ENCODE data around the gene MYO5B.
"Not testable (repeated sequence)": the region's sequence is repeated elsewhere in the genome, so short reads cannot be mapped to it uniquely, and the experiment has no call there.

The MYO5B gene

DNA sequence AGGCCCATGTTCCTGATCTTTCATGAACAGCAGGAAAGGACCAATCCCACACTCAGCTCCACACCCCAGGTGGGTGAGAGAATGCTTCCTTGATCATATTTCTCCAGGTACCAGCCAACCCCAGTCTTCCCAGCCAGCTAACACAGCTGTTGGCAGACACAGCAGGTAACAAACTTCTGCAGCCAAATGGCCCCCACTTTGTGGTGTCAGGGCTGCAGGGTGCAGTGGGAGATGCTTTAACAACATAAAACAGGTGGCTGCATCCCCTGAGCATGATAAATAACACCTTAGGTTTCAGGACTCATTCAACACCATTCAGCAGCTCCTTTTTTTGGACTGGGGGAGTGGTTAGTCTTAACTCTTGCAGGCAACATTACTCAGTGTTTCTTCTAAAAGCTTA is 304.9 kb downstream of the MYO5B start:
- DNase-seq (ENCODE audit: insufficient read length, low spot score) (no peak), FAIRE-seq (no peak)
- TF ChIP-seq POLR2A (IDR thresholded peaks at IDR 0.05; ENCODE audit: low read depth, low read length): no peak

DNA sequence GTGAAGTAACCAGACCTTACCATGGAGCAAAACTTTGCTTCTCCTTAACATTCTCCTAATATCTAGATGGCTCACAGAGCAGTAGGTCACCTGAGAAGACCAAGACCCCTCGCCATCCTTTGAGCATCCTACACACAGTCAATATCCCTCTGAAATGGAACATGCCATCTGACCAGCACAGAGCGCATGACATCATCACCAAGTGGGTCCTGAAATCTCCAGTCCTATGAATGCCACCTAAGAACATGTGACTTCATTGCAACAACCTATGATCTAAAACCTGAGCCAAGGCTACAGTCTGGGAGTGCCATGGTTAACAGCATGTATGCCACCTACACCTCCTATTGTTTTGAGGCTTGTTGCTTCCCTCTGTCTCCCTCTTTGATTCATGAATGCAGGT is 305.4 kb downstream of the MYO5B start:
- FAIRE-seq: not testable (repeated sequence)

DNA sequence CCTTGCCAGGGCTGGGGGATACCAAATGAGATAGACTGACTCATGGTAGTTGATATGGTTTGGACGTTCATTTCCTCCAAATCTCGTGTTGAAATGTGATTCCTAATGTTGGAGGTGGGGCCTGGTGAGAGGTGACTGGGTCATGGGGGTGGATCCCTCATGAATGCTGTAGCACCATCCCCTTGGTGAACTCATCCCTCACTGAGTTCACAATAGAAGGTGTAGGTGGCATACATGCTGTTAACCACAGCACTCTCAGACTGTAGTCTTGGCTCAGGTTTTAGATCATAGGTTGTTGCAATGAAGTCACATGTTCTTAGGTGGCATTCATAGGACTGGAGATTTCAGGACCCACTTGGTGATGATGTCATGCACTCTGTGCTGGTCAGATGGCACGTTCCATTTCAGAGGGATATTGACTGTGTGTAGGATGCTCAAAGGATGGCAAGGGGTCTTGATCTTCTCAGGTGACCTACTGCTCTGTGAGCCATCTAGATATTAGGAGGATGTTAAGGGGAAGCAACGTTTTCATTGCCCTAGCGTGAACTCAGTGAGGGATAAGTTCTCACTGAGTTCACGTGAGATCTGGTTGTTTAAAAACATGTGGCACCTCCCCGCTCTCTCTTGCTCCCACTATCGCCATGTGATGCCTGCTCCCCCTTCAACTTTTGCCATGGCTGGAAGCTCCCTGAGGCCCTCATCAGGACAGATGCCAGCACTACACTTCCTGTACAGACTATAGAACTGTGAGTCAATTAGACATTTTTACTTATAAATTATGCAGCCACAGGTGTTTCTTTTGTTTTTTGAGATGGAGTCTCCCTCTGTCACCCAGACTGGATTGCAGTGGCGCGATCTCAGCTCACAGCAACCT is 307.8 kb downstream of the MYO5B start:
- no peak for DNase-seq (ENCODE audit: insufficient read length, low spot score)
- no peak for FAIRE-seq

More for the DNA sequence above, 305.4 kb downstream of the MYO5B start:
- DNase-seq (ENCODE audit: insufficient read length, low spot score): not testable (repeated sequence)

DNA sequence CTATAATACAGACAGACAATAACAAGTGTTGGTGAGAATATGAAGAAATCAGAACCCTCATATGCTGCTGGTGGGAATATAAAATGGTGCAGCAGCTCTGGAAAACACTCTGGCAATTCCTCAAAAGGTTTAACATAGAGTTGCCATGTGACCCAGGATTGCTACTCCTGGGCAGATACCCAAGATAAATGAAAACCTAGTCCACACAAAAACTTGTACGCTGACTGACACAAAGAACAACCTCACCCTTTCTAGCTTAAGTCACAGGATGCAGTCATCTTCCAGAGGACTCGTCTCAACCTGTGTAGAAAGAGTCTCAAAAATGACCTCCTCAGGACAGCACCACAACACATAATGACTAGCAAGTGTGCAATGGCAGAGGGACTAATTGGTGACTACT is 310.0 kb downstream of the MYO5B start:
- FAIRE-seq: no peak
- no peak for DNase-seq (ENCODE audit: insufficient read length, low spot score)
- TF ChIP-seq POLR2A (IDR thresholded peaks at IDR 0.05; ENCODE audit: low read depth, low read length): no peak

More for the DNA sequence above, 307.8 kb downstream of the MYO5B start:
- TF ChIP-seq POLR2A (IDR thresholded peaks at IDR 0.05; ENCODE audit: low read depth, low read length): no peak

DNA sequence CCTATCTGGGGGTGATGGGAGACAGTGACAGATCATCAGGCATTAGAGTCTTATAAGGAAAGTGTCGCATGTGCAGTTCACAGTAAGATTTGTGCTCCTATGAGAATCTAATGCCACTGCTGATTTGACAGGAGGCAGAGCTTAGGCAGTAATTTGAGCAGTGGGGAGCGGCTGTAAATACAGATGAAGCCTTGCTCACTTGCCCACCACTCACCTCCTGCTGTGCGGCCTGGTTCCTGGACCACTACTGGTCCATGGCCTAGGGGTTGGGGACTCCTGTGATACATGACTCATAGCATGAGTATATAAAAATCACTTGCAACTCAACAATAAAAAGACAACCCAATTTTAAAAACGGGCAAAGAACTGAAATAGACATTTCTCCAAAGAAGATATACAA is 310.5 kb downstream of the MYO5B start:
- no peak for DNase-seq (ENCODE audit: insufficient read length, low spot score)
- no peak for FAIRE-seq
- no peak for TF ChIP-seq POLR2A (IDR thresholded peaks at IDR 0.05; ENCODE audit: low read depth, low read length)

DNA sequence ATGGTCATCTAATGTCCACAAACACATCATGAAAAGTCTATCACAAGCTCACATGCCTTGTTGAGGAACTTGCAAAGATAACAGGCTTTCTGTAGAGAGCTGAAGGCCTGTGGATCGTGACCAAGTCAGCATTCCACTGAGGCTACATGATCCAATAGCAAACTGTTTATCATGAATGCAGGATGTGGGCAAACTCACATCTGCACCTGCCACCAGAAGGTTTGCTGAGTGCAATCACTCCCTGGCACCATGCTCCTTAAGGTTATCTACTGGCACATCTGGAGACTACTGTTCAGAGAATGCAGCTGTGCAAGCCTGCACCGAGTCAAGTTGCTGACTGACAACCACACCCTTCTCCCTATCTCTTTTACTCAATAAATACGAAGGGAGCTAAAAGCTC is 314.3 kb downstream of the MYO5B start:
- DNase-seq (ENCODE audit: insufficient read length, low spot score) (no peak), FAIRE-seq (no peak)
- TF ChIP-seq POLR2A (IDR thresholded peaks at IDR 0.05; ENCODE audit: low read depth, low read length): no peak

DNA sequence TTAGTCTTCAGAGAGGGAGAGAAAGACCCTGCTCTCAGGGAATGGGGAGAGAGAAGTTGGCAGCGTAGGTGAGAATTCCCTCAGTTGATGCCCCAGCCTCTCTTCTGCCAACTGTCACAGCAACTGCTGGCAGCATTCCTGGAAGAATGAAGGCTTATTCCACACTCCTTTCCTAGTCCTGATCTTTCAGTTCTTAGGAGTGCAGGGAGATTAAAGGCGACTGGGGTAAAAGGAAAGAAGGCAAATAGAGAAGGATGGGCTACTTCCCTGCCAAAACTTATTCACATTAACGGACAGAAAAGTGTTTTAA is 315.7 kb downstream of the MYO5B start:
- no peak for TF ChIP-seq POLR2A (IDR thresholded peaks at IDR 0.05; ENCODE audit: low read depth, low read length)

DNA sequence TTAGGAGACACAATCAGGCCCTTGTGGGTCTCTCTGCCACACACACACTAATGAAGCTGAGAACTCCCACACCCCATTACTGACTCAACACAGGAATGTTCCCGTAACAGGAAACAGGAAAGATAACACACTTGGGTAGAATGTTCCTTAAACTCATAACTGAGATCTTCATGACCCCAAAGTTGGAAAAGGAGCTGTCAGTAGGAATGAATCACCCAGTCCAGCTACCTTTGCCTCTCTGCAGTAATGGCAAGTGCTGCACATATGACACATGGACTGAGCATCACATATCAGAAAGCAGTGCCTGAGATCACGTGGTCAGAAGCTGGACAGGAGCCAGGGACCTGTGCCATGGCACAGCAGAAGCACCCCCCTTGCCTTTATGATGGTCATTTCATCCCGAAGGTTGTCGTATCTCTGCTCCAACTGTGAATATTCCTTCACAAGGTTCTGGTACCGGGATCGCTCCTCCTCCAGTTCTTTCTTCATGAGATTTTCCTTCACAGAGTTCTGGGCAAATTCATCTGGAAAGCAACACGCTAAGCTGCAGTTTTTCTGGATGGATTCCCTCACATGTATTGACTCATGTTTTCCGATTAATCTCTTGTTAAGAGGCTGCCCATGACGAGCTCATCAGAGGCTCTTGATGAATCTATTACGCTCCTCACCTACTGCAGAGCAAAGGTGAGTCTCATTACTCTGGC is 316.2 kb downstream of the MYO5B start:
- FAIRE-seq (no peak), DNase-seq (ENCODE audit: insufficient read length, low spot score) (no peak)
- no peak for TF ChIP-seq POLR2A (IDR thresholded peaks at IDR 0.05; ENCODE audit: low read depth, low read length)

More for the DNA sequence above, 315.7 kb downstream of the MYO5B start:
- FAIRE-seq (no peak), DNase-seq (ENCODE audit: insufficient read length, low spot score) (no peak)

DNA sequence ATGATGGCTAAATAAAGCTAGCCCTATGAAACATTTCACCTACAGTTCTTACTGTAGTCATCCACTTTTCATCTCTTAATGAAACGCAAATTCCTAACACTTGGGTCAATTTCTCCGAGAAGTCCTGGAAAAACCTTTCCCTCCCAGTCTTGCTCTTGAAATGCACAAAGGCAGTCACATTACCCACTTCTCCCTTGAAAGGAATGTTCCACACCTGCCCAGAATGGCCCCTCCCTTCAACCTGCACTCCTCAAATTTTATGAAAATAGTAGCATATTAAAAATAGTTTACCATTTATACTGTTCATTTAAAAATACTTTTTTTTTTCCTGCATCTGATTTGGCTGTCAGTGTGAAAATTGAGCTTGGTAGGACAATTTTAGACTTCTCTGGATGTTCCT is 316.9 kb downstream of the MYO5B start:
- no peak for FAIRE-seq
- DNase-seq (ENCODE audit: insufficient read length, low spot score): no peak
- TF ChIP-seq POLR2A (IDR thresholded peaks at IDR 0.05; ENCODE audit: low read depth, low read length): no peak

DNA sequence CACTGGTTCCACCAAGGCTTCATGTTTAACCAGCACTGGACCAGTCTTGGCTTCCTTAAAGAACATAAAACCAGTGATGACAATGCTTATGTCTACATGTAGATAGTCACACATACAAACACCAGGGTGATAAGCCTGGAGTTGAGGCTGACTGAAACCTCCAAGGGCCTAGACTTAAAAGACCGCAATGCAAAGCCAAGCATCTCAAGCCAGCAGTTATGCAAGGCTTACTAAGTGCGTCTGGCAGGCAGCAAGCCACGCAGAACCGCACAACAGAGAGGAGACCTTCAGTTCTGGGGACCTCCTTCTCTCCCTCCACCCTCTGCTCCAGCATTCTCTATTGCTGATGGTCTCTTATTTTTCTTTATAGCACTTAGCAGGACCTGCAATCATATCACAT is 318.4 kb downstream of the MYO5B start:
- no peak for FAIRE-seq
- TF ChIP-seq POLR2A (IDR thresholded peaks at IDR 0.05; ENCODE audit: low read depth, low read length): no peak
- DNase-seq (ENCODE audit: insufficient read length, low spot score): no peak

DNA sequence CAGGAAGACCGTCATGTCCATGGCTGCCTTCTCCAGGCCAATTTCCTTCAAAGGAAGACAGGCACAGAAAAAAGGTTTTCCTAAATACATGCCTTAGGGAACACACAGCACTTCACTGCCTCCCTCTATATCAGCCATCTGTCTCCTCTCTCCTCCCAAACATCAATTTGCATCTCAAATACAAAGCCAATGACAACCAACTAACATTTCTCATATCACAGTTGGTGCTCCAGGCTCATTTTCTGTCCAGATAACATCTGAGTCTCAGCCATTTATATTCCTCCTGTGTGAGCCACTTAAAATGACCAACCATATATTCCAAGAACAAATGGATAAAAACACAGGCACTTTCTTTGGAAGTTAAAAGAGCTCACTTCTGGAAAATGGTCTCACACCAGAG is 319.2 kb downstream of the MYO5B start:
- FAIRE-seq: no peak
- no peak for DNase-seq (ENCODE audit: insufficient read length, low spot score)

DNA sequence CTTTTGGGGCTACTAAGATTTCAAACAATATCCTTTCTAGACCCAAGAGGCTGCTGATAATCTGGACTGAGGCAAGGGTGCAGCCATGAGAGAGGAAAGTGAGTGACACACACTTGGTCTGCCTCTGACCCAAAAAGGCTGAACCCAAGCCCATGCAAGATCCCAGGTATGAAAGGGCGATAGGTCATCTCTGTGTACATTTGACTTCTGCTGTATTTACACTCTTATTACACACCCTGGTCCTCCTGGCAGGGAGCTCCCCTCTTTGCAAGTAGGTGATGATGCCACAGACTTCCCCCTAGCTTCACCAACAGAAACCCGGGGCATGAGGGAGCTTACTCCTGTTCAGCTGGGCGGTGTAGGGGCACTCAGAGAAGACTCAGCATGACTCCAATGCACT is 319.8 kb downstream of the MYO5B start:
- TF ChIP-seq POLR2A (IDR thresholded peaks at IDR 0.05; ENCODE audit: low read depth, low read length): no peak
- DNase-seq (ENCODE audit: insufficient read length, low spot score) (no peak), FAIRE-seq (no peak)

More for the DNA sequence above, 319.2 kb downstream of the MYO5B start:
- no peak for TF ChIP-seq POLR2A (IDR thresholded peaks at IDR 0.05; ENCODE audit: low read depth, low read length)

DNA sequence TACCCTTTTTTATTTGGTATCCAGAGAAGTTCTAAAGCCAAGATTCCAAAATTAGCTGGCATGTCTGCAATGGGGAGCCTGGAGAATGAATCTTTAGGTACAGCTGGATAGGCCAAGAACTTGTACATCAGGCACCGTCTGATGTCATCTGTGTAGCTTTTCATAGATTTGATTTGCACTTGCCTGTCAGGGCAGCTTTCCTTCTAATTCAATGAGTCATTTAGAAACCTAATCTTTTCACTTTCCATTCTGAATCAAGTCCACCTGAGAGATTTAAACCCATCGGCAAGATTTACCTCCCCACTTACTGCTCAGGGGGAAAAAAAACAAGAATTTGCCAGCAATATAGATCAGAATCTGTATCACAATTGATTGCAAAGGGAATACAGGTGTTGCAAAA is 320.7 kb downstream of the MYO5B start:
- DNase-seq (ENCODE audit: insufficient read length, low spot score) (no peak), FAIRE-seq (no peak)
- TF ChIP-seq POLR2A (IDR thresholded peaks at IDR 0.05; ENCODE audit: low read depth, low read length): no peak

DNA sequence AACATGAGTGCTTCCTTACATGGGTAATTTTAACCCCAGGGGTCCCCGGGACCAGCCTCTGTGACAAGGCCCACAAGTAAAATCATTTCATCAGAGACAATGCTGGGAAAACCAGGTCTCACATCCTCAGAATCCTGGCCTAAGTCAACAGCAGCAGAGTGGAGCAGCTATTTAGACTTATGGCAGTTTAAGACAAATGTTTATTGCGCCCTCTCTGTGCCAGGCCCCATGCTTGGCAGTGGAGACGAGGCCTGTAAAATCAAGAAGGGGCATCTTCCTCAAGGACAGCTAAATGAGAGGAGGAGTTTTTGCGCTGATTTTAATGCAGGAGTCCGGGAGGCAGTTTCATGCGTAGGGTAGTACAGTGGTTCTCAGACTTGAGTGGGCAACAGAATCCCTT is 325.6 kb downstream of the MYO5B start:
- FAIRE-seq (no peak), DNase-seq (ENCODE audit: insufficient read length, low spot score) (no peak)
- no peak for TF ChIP-seq POLR2A (IDR thresholded peaks at IDR 0.05; ENCODE audit: low read depth, low read length)

DNA sequence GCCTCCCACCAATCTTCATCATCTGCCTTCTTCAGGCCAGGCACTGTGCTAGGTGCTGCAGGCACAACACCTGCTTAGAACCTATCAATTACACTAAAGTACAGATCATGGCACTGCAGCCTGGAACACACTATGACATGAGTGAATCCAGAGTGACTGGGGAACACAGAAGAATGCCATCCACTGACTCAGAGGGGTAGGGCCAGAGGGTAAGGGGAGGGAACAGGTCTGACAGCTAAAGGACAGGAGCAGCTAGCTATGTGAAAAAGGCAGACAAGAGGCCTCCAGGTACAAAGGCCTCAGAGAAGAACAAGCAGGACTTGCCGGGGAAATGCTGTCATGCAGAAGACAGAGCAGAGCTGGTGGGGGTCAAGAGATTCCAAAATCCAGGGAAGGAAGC is 328.3 kb downstream of the MYO5B start:
- TF ChIP-seq POLR2A (IDR thresholded peaks at IDR 0.05; ENCODE audit: low read depth, low read length): no peak
- DNase-seq (ENCODE audit: insufficient read length, low spot score) (no peak), FAIRE-seq (no peak)

Data from H54 (cell line).